GM12878 (cell line): ENCODE measurements around the gene ZDHHC1. TPM values are rescaled to one million over a fixed set of nuclear protein-coding genes. Genes with fewer than 3 reads are reported as not detected.

Experiments used
- ATAC-seq: fragments of 200-7000 bp; cut with Tn5 transposase; 3 replicates; pipeline ENCODE4 v1.9.1; 2020; ENCODE audit warnings: mild to moderate bottlenecking, moderate library complexity
- BruUV-seq: library from RNA; stranded (reverse); fragments of 400-500 nt; replicated peaks from 2 replicates; lab custom pipeline; 2021; lab: Mats Ljungman, UMichigan
- CTCF ChIA-PET: fragments of 300-600 bp; sonication (Branson Sonifier 250); formaldehyde crosslinking; extraction: SDS; loops from one replicate; lab custom pipeline; 2021; ENCODE audit warnings: inconsistent platforms; lab: Yijun Ruan, JAX
- POLR2A ChIA-PET: fragments of 350-600 bp; formaldehyde crosslinking; extraction: SDS; loops from one replicate; lab custom pipeline; 2021; ENCODE audit warnings: inconsistent platforms; lab: Charles Lee
- RAD21 ChIA-PET: fragments of 300-600 bp; sonication (Branson Sonifier 250); formaldehyde crosslinking; loops from one replicate; lab custom pipeline; 2023; ENCODE audit warnings: antibody characterized with exemption; ENCODE audit not compliant: unreplicated experiment; lab: Charles Lee
- SMC1A ChIA-PET: fragments of 300-600 bp; sonication (Branson Sonifier 250); formaldehyde crosslinking; loops from one replicate; lab custom pipeline; 2023; ENCODE audit not compliant: unreplicated experiment, uncharacterized antibody; lab: Charles Lee
- DNase-seq: peaks from one replicate; pipeline ENCODE4 v3.0.0-alpha.2; 2011; ENCODE audit warnings: low read depth, low spot score
- FAIRE-seq: peaks from 3 replicates; lab custom pipeline; 2011; peaks lifted over from hg19 to GRCh38; lab: Jason Lieb, UNC
- H2AFZ ChIP-seq: 2 replicates; pipeline ENCODE4 v1.6.0; 2011; ENCODE audit warnings: low read depth, low read length, control low read depth; ENCODE audit not compliant: control insufficient read depth
- H3K27ac ChIP-seq: 2 replicates; pipeline ENCODE4 v1.5.1; 2011; ENCODE audit warnings: control low read depth; ENCODE audit not compliant: control insufficient read depth, insufficient read depth
- H3K27me3 ChIP-seq, 2 experiments: replicated peaks in 1 of 2; 2 replicates each; pipeline versions ENCODE4 v1.6.0 to v1.6.1; 2011; ENCODE audit warnings: low read length in 1 of 2; ENCODE audit not compliant: control insufficient read depth in 2 of 2, insufficient read depth in 2 of 2
- H3K36me3 ChIP-seq, 2 experiments: 2 replicates each; pipeline ENCODE4 v1.5.1; 2011; ENCODE audit warnings: low read length in 1 of 2; ENCODE audit not compliant: control insufficient read depth in 2 of 2, insufficient read depth in 2 of 2
- H3K4me1 ChIP-seq: 2 replicates; pipeline ENCODE4 v1.6.1; 2011; ENCODE audit warnings: mild to moderate bottlenecking, low read length, moderate library complexity, mixed read lengths; ENCODE audit not compliant: control insufficient read depth, insufficient read depth
- H3K4me2 ChIP-seq: 2 replicates; pipeline ENCODE4 v1.6.0; 2011; ENCODE audit warnings: control low read depth; ENCODE audit not compliant: control insufficient read depth, insufficient read depth
- H3K4me3 ChIP-seq: fragments of 200-600 bp; sonication (generic); 2 replicates; pipeline ENCODE4 v1.5.1; 2016
- H3K79me2 ChIP-seq: 2 replicates; pipeline ENCODE4 v1.6.0; 2011; ENCODE audit warnings: low read length; ENCODE audit not compliant: control insufficient read depth, insufficient read depth
- H3K9ac ChIP-seq: 2 replicates; pipeline ENCODE4 v1.8.0; 2011; ENCODE audit warnings: low read length, control low read depth, mixed read lengths; ENCODE audit not compliant: control insufficient read depth, insufficient read depth
- H3K9me3 ChIP-seq: replicated peaks from 3 replicates; pipeline ENCODE4 v1.5.1; 2011; ENCODE audit warnings: mild to moderate bottlenecking, low read length; ENCODE audit not compliant: control insufficient read depth, insufficient read depth
- H4K20me1 ChIP-seq: 2 replicates; pipeline ENCODE4 v1.6.0; 2011; ENCODE audit not compliant: control insufficient read depth, insufficient read depth
- CHD1 ChIP-seq: IDR thresholded peaks from 2 replicates; pipeline ENCODE4 v1.6.1; 2012; ENCODE audit warnings: low read depth, low read length, improper control_type of control experiment
- CHD2 ChIP-seq: IDR thresholded peaks from 2 replicates; pipeline ENCODE4 v1.6.1; 2011; ENCODE audit warnings: low read depth, low read length, improper control_type of control experiment, borderline replicate concordance
- EZH2 ChIP-seq: IDR thresholded peaks from 2 replicates; pipeline ENCODE4 v1.6.1; 2012; ENCODE audit warnings: low read depth, mild to moderate bottlenecking, control low read depth, inconsistent platforms, low read length, borderline replicate concordance; ENCODE audit not compliant: control insufficient read depth
- ZNF274 ChIP-seq: IDR thresholded peaks from one replicate; pipeline ENCODE4 v1.8.0; 2011; ENCODE audit not compliant: insufficient read length, insufficient read depth
- WGBS: methylation state at CpG from one replicate; pipeline ENCODE4 v1.1.6; 2016; ENCODE audit warnings: low lambda C conversion rate; ENCODE audit not compliant: insufficient replicate concordance, insufficient coverage; ENCODE audit errors: missing lambda C conversion rate; 5-methylcytosine and 5-hydroxymethylcytosine counted together
- in situ Hi-C: fragments of 300-500 bp; cut with MboI; formaldehyde crosslinking; loops from 9 replicates; pipeline ENCODE4 v1.14.3; 2018; ENCODE audit warnings: mixed read lengths
- intact Hi-C: fragments of 100-400 bp; cut with micrococcal nuclease; formaldehyde crosslinking; loops from one replicate; pipeline ENCODE4 v1.14.2; 2022; ENCODE audit not compliant: unreplicated experiment
- polyA plus RNA-seq, 11 experiments: library from polyadenylated mRNA; depleted of rRNA in 4 of 11; unstranded in 6 of 11; stranded (reverse) in 5 of 11; fragments of >200 nt; fragmentation: Nextera tagmentation in 4 of 11; fragmentation: Illumina TruSeq in 1 of 11; extraction: Ambion mirVana in 4 of 11; extraction: Trizol in 1 of 11; gene quantifications; 1 replicate in 1 of 11; 2 replicates in 10 of 11; pipeline versions ENCODE4 v1.2.1 to v1.2.3, GENCODE V29; 2011 to 2016; ENCODE audit warnings: inconsistent platforms in 2 of 11, missing spikeins in 2 of 11, low read depth in 1 of 11
- total RNA-seq, 4 experiments: library from RNA; depleted of rRNA in 3 of 4; stranded (reverse); fragments of >200 nt in 3 of 4; fragmentation: Illumina TruSeq in 1 of 4; extraction: Trizol in 1 of 4; gene quantifications; 2 replicates each; pipeline versions ENCODE4 v1.2.1 to v1.2.3, GENCODE V29; 2013 to 2021
- TF ChIP-seq, protein P1 (sequence below), 3 experiments: IDR thresholded peaks in 2 of 3; conservative IDR thresholded peaks in 1 of 3; 2 replicates each; pipeline ENCODE4 v1.5.1; 2011; ENCODE audit warnings: low read depth in 3 of 3, low read length in 3 of 3, mild to moderate bottlenecking in 3 of 3, control low read depth in 2 of 3, moderate library complexity in 2 of 3, inconsistent platforms in 1 of 3, mixed read lengths in 1 of 3; ENCODE audit not compliant: control insufficient read depth in 2 of 3, insufficient read depth in 1 of 3; ENCODE audit errors: extremely low read depth in 1 of 3
- TF ChIP-seq, protein P2 (sequence below): IDR thresholded peaks from 2 replicates; pipeline ENCODE4 v1.6.1; 2011; ENCODE audit warnings: mild to moderate bottlenecking, low read depth, low read length, moderate library complexity; ENCODE audit not compliant: insufficient replicate concordance
- TF ChIP-seq, protein P3 (sequence below): fragments of 450-650 bp; formaldehyde crosslinking; IDR thresholded peaks from 2 replicates; pipeline ENCODE4 v1.4.0; 2022; ENCODE audit warnings: mild to moderate bottlenecking, moderate library complexity

ZDHHC1 gene
- total and polyA plus RNA-seq, 10 of the 15 experiments (the other 5 are each of a cell fraction or from before 2014, with no cell fraction given): 0.07 to 1.2 (median 0.66) TPM; not detected in 2

DNA sequence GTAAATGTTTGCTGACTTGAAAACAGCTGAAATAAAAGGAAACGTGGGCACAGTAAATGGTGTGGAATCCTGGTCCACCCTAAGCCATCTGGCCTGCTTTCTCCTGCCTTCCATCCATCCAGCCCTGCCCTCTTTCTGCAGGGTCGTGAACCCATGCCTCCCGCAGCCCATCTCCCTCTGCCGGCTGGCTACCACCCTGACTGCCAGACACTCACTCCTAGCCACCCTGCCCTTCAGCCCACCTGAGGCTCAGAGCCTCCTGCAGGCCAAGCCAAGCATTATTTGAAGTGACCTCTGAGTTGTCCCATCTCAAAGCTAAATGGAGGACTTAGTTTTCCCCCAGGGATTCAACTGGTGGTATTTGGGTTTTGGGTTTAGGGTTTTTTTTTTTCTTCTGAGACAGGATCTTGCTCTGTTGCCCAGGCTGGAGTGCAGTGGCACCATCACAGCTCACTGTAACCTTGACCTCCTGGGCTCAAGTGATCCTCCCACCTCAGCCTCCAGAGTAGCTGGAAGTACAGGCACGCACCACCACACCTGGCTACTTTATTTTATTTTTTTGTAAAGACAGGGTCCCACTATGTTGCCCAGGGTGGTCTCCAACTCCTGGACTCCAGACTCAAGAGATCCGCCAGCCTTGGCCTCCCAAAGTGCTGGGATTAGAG lies 8.4 kb downstream of the ZDHHC1 start:
- no peak overlapping the region for H3K9ac ChIP-seq
- no TSS peak for BruUV-seq
- in situ Hi-C loops (loop anchor here (25.0 kb wide), 1 partner anchor 421 kb away; the partner anchor contains the start of gene CES4A), intact Hi-C loops (no loop called here)
- H3K4me2 ChIP-seq: no peak overlapping the region
- ChIA-PET CTCF (interaction anchor here (0.6 to 1.0 kb wide), 4 partner anchors 9 to 63 kb away, joined by 3 read pairs; partner anchors contain the start of gene ZDHHC1), RAD21 (interaction anchor here (0.7 to 1.3 kb wide), 2 partner anchors 147 kb away, joined by 3 read pairs; no protein-coding TSS in a partner anchor), SMC1A (no interaction called here), POLR2A (no interaction called here)
- H3K79me2 ChIP-seq: no peaks in the 10 kb centered on the region
- no peaks in the 10 kb centered on the region for H3K36me3 ChIP-seq
- no peaks in the 10 kb centered on the region for H3K9me3 ChIP-seq
- no peaks in the 10 kb centered on the region for H4K20me1 ChIP-seq
- H3K27ac ChIP-seq: no peak overlapping the region
- H2AFZ ChIP-seq: no peak overlapping the region
- DNase-seq (no peak), FAIRE-seq (no peak), ATAC-seq (peak; percentile 56)
- H3K4me3 ChIP-seq: no peak overlapping the region
- WGBS: 38% methylated on average over 6 of the region's 6 CpGs
- H3K4me1 ChIP-seq: peaks cover 5% of the 10 kb centered on the region; the same call in 1 of the 2 replicates
- no peaks in the 10 kb centered on the region; a peak in 1 of 4 replicates for H3K27me3 ChIP-seq
- TF ChIP-seq CHD2: no peak

DNA sequence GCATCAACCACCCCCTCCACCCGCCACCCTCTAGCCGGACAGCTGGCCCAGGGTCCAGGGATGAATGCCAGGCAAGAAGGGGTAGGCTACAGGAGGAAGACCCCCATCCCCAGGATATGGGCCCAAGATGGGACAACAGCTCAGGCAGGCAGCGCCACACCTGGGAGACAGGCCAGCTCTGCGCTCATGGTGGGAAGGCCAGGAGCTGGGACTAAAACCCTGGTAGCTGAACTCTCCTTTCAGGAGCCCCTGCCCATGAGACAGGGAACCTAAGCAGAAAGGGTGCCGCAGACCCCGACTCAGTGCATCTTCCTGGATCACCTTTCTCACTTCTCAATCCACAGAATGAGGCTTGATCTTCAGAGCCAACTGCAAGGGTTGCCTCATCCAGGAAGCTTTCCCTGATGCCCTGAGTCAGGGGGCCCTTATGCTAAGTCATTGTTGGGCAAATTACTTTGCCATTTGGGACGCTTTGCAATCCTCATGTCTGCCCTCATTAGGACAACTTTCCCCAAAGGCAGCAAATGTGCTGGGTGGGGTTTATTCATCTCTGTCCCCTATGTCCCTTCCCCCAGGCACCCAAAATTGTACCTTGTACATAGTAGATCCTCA lies 9.0 kb downstream of the ZDHHC1 start:
- no peak for FAIRE-seq
- Histone ChIP-seq H4K20me1 (no peaks in the 10 kb centered on the region), H3K79me2 (no peaks in the 10 kb centered on the region), H2AFZ (no peak overlapping the region), H3K27ac (no peak overlapping the region), H3K9ac (no peak overlapping the region), H3K4me1 (peaks cover 1% of the 10 kb centered on the region; the same call in 1 of the 2 replicates), H3K4me2 (no peak overlapping the region), H3K36me3 (no peaks in the 10 kb centered on the region), H3K9me3 (no peaks in the 10 kb centered on the region), H3K27me3 (no peaks in the 10 kb centered on the region; a peak in 1 of 4 replicates), H3K4me3 (no peak overlapping the region)
- no peak for ATAC-seq
- RAD21 ChIA-PET: interaction anchor here (1.3 kb wide), 1 partner anchor 146 kb away, joined by 3 read pairs; no protein-coding TSS in a partner anchor
- in situ Hi-C loops: loop anchor here (25.0 kb wide), 1 partner anchor 420 kb away; the partner anchor contains the start of gene CES4A
- DNase-seq: no peak
- SMC1A ChIA-PET: no interaction called here
- CTCF ChIA-PET: interaction anchor here (0.6 to 1.0 kb wide), 3 partner anchors 9 to 63 kb away, joined by 3 read pairs; partner anchors contain the start of gene ZDHHC1
- WGBS: 55% methylated on average over 7 of the region's 7 CpGs
- intact Hi-C loops: no loop called here
- BruUV-seq: no TSS peak
- POLR2A ChIA-PET: no interaction called here
- no peak for TF ChIP-seq EZH2
- TF ChIP-seq, protein P1, sequence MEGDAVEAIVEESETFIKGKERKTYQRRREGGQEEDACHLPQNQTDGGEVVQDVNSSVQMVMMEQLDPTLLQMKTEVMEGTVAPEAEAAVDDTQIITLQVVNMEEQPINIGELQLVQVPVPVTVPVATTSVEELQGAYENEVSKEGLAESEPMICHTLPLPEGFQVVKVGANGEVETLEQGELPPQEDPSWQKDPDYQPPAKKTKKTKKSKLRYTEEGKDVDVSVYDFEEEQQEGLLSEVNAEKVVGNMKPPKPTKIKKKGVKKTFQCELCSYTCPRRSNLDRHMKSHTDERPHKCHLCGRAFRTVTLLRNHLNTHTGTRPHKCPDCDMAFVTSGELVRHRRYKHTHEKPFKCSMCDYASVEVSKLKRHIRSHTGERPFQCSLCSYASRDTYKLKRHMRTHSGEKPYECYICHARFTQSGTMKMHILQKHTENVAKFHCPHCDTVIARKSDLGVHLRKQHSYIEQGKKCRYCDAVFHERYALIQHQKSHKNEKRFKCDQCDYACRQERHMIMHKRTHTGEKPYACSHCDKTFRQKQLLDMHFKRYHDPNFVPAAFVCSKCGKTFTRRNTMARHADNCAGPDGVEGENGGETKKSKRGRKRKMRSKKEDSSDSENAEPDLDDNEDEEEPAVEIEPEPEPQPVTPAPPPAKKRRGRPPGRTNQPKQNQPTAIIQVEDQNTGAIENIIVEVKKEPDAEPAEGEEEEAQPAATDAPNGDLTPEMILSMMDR (IDR thresholded peaks at IDR 0.05 in 2 of 3, conservative IDR thresholded peaks at IDR 0.05 in 1 of 3; ENCODE audit: control insufficient read depth in 2 of 3, extremely low read depth in 1 of 3, insufficient read depth in 1 of 3, low read depth in 3 of 3, low read length in 3 of 3): no peak
- no peak for TF ChIP-seq CHD1
- TF ChIP-seq, protein P2, sequence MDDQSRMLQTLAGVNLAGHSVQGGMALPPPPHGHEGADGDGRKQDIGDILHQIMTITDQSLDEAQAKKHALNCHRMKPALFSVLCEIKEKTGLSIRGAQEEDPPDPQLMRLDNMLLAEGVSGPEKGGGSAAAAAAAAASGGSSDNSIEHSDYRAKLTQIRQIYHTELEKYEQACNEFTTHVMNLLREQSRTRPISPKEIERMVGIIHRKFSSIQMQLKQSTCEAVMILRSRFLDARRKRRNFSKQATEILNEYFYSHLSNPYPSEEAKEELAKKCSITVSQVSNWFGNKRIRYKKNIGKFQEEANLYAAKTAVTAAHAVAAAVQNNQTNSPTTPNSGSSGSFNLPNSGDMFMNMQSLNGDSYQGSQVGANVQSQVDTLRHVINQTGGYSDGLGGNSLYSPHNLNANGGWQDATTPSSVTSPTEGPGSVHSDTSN: no peak
- TF ChIP-seq, protein P3, sequence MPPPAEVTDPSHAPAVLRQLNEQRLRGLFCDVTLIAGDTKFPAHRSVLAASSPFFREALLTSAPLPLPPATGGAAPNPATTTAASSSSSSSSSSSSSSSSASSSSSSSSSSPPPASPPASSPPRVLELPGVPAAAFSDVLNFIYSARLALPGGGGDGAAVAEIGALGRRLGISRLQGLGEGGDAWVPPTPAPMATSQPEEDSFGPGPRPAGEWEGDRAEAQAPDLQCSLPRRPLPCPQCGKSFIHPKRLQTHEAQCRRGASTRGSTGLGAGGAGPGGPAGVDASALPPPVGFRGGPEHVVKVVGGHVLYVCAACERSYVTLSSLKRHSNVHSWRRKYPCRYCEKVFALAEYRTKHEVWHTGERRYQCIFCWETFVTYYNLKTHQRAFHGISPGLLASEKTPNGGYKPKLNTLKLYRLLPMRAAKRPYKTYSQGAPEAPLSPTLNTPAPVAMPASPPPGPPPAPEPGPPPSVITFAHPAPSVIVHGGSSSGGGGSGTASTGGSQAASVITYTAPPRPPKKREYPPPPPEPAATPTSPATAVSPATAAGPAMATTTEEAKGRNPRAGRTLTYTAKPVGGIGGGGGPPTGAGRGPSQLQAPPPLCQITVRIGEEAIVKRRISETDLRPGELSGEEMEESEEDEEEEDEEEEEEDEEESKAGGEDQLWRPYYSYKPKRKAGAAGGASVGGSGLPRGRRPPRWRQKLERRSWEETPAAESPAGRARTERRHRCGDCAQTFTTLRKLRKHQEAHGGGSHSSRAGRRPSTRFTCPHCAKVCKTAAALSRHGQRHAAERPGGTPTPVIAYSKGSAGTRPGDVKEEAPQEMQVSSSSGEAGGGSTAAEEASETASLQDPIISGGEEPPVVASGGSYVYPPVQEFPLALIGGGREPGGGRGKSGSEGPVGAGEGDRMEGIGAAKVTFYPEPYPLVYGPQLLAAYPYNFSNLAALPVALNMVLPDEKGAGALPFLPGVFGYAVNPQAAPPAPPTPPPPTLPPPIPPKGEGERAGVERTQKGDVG (CRISPR knock-in tag): no peak
- no peak for TF ChIP-seq ZNF274
